HUES48 (cell line): ENCODE results near the gene DYNLL2.
"Not testable (repeated sequence)": the region's sequence is repeated elsewhere in the genome, so short reads cannot be mapped to it uniquely, and the experiment has no call there.

Experiments
- H3K27ac ChIP-seq: one replicate; pipeline ENCODE4 v1.7.0; 2013; ENCODE audit warnings: low read depth, low read length, inconsistent platforms
- H3K27me3 ChIP-seq: 2 replicates; pipeline ENCODE4 v1.6.1; 2013; ENCODE audit warnings: mild to moderate bottlenecking, low read length; ENCODE audit not compliant: control insufficient read depth, insufficient read depth
- H3K36me3 ChIP-seq: 2 replicates; pipeline ENCODE4 v1.6.1; 2013; ENCODE audit warnings: low read length; ENCODE audit not compliant: control insufficient read depth, insufficient read depth
- H3K4me1 ChIP-seq: 2 replicates; pipeline ENCODE4 v1.6.1; 2013; ENCODE audit warnings: mild to moderate bottlenecking, low read length; ENCODE audit not compliant: control insufficient read depth, insufficient read depth
- H3K4me3 ChIP-seq: 2 replicates; pipeline ENCODE4 v1.5.1; 2013; ENCODE audit warnings: mild to moderate bottlenecking, low read depth, low read length
- H3K9ac ChIP-seq: 2 replicates; pipeline ENCODE4 v1.6.1; 2013; ENCODE audit warnings: mild to moderate bottlenecking, low read depth, low read length, moderate library complexity
- H3K9me3 ChIP-seq: 2 replicates; pipeline ENCODE4 v1.6.1; 2013; ENCODE audit warnings: low read length; ENCODE audit not compliant: control insufficient read depth, insufficient read depth

Gene DYNLL2

DNA sequence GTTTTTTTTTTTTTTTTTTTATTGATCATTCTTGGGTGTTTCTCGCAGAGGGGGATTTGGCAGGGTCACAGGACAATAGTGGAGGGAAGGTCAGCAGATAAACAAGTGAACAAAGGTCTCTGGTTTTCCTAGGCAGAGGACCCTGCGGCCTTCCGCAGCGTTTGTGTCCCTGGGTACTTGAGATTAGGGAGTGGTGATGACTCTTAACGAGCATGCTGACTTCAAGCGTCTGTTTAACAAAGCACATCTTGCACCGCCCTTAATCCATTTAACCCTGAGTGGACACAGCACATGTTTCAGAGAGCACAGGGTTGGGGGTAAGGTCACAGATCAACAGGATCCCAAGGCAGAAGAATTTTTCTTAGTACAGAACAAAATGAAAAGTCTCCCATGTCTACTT, 10.0 kb upstream of the DYNLL2 start:
- H3K27ac ChIP-seq, H3K4me1 ChIP-seq, H3K9me3 ChIP-seq, H3K27me3 ChIP-seq, H3K36me3 ChIP-seq, H3K9ac ChIP-seq, H3K4me3 ChIP-seq: not testable (repeated sequence)

DNA sequence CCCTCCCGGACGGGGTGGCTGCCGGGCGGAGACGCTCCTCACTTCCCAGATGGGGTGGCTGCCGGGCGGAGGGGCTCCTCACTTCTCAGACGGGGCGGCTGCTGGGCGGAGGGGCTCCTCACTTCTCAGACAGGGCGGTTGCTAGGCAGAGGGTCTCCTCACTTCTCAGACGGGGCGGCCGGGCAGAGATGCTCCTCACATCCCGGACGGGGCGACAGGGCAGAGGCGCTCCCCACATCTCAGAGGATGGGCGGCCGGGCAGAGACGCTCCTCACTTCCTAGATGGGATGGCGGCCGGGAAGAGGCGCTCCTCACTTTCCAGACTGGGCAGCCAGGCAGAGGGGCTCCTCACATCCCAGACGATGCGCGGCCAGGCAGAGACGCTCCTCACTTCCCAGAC, 8.8 kb upstream of the DYNLL2 start:
- H3K36me3 ChIP-seq, H3K27ac ChIP-seq, H3K4me1 ChIP-seq, H3K9me3 ChIP-seq, H3K9ac ChIP-seq, H3K27me3 ChIP-seq, H3K4me3 ChIP-seq: not testable (repeated sequence)

DNA sequence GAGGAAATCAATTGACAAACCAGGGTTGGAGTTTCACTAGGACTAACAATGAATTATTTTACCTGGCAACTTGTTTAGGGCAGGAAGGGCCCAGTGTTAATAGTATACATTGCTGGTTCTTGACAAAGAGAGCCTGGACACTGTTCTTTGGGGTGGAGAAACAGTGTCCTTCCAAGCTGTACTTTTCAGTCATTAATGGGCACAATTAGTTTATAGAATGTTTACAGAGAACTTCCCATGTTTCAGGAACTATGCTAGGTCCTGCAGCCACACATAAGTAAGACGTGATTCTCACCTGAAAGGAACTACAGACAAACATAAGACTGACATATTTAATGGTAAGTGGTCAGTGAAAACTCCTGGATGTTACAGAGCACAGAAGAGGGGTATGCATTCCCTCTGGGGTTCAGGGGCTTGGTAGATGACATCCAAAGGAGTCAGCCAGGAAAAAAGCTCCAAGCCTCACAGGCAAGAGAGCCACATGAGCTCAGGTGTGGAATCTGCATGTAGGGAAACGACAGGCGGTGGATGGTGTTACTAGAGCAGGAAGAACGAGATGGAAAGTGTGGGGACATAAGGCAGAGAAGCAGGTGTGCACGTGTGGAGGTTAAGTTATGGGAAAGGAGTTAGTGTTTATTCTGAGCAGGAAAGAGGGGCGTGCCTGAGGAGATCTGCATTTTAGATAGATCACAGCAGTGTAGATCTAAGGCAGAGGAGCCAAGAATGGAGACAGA, 3.8 kb upstream of the DYNLL2 start:
- H3K9me3 ChIP-seq, result no peaks in the 10 kb centered on the region
- no peak overlapping the region for H3K4me3 ChIP-seq
- no peak overlapping the region for H3K9ac ChIP-seq
- no peaks in the 10 kb centered on the region for H3K27me3 ChIP-seq
- peaks cover 17% of the 10 kb centered on the region for H3K4me1 ChIP-seq
- H3K27ac ChIP-seq, result no peak overlapping the region
- no peaks in the 10 kb centered on the region for H3K36me3 ChIP-seq

DNA sequence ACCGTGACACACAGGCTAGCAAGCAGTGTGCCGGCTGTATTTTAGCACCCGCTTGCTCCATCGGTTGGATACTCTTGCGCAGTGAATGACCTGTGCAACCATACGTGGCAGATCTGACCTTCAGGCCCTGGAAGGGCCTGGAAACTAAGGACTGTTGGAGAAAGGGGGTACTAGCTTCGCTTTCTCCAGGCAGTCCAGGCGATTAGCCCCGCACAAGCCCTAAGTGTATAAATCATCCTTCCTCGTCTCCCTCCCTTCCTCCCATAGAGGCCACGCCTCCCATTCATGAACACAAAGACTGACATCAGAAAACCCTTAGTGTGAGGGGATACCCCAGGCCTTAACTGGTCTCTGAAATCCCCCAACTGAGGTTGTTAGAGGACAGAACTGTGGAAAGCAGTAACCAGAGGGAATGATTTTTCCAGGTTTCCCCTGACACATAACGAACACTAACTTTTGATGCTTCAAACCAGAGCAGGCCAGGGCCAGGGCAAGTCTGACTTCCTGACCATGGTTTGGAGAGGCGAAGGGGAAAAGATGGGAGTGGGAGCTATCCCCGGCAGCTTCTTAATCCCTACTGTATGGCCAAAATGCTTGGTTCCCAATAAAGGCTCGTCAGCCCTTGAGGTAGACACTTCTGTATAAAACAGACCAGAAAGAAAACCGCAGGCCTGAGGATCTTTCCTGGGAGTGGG, 1.4 kb upstream of the DYNLL2 start:
- no peak overlapping the region for H3K4me3 ChIP-seq
- H3K27ac ChIP-seq, result peak overlapping the region; percentile 94
- no peak overlapping the region for H3K9ac ChIP-seq
- no peaks in the 10 kb centered on the region for H3K27me3 ChIP-seq
- H3K9me3 ChIP-seq, result no peaks in the 10 kb centered on the region
- peaks cover 18% of the 10 kb centered on the region for H3K36me3 ChIP-seq
- H3K4me1 ChIP-seq, result peaks cover 22% of the 10 kb centered on the region

DNA sequence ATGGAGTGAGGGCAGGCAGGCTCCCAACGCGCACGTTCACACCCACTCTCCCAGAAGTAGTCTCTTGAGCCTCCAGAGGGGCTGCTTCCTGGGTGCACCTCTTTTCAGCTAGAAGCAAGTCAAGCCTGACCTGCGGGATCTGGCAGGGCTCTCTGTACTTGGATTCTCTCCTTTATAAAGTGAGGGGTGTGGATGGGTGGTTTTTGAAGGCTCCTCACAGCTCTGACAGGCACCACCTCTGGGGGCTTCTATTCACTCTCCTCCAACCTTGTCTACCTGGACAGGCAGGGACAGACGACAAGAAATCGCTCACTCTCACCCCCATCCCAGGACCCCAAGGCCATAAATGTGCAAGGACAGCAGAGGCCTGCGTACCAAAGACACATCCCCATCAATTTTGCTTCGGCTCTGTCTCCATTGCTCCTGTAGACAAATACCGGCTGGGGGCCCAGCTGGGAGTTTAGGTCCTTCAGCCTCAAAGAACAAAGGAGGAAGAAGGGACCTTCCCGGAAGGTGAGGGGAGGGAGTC, 814 bp upstream of the DYNLL2 start:
- peak overlapping the region; percentile 94 for H3K27ac ChIP-seq
- H3K4me1 ChIP-seq, result peaks cover 22% of the 10 kb centered on the region
- H3K27me3 ChIP-seq, result no peaks in the 10 kb centered on the region
- H3K4me3 ChIP-seq, result peak overlapping the region; percentile 55
- peaks cover 24% of the 10 kb centered on the region for H3K36me3 ChIP-seq
- no peaks in the 10 kb centered on the region for H3K9me3 ChIP-seq
- peak overlapping the region; percentile 73 for H3K9ac ChIP-seq

DNA sequence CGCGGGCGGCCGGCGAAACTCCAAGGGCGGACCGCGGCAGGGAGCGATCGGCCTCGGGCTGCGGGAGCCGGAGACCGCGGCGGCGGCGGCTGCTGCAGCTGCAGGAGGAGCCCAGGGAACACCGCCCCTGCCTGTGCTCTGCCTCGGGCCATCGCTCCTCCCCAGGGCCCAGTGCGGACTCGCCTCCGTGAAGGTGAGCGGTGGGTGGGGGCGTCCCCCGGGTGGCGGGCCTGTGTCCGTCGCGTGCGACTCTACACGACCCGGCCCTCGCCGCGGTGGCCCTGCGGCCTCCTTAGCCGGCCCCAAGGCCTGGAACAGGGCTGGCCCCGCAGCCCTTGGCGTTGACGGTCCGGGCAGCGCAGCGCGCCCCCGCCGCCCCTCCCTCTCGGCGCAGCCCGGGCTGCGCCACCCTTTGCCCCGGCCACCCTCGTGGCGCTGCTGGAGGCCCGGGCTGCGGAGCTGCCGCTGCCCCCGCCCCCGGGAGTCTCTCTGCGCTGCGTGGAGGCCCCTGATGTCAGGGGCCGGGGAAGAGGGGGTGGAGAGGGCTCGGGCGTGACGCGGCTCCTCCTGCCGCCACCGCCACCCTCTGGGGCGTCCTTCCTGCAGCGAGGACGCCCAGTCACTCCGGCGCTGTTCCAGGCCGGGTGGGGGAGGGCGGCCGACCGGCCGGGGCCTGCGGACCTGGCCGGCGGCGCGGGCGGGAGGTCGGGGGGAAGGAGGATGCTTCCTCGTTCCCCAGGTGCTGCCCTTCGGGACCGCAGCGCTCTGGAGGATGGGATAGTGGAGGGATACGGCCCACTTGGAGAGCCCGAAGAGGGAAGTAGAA, 485 bp downstream of the DYNLL2 start:
- Histone ChIP-seq H3K4me3 (peak overlapping the region; percentile 94), H3K36me3 (peaks cover 37% of the 10 kb centered on the region), H3K27ac (peak overlapping the region; percentile 61)

DNA sequence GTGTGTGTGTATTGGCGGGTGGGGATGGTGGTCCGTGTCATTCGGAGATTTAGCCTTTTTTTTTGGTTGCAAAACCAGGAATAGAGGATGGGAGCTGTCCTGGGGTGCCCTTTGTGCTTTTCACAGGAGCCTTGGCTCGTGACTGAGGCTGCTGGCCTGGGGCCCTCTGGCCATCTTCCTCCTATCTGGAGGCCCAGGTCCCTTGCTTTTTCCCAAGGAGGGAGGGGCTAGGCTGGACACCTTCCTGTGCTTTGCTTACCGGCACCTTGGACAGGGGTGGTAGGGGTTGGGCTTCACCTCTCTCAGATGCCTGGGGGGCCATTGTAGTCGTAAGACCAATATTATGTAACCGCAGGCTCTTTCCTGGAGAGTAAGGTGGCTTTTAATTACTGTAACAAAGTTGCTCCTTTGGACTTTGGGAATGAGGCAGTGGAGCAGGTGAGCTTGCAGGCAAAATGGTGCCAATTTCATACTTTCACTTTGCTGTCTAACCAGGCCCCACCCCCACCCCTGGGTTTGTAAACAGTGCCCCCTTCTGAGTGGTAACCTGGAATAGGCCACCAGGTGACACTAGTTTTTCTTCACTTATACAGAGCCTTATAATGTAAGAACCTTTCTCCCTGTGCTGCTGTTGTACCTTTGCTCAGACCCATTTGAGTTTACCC, 1.2 kb downstream of the DYNLL2 start:
- Histone ChIP-seq H3K9me3 (no peaks in the 10 kb centered on the region), H3K4me3 (peak overlapping the region; percentile 94), H3K36me3 (peaks cover 45% of the 10 kb centered on the region), H3K27me3 (no peaks in the 10 kb centered on the region), H3K27ac (no peak overlapping the region), H3K4me1 (peaks cover 22% of the 10 kb centered on the region), H3K9ac (peak overlapping the region; percentile 53)

More for the DNA sequence above, 485 bp downstream of the DYNLL2 start:
- H3K27me3 ChIP-seq, result no peaks in the 10 kb centered on the region
- peak overlapping the region; percentile 80 for H3K9ac ChIP-seq
- H3K4me1 ChIP-seq, result peaks cover 22% of the 10 kb centered on the region
- no peaks in the 10 kb centered on the region for H3K9me3 ChIP-seq

DNA sequence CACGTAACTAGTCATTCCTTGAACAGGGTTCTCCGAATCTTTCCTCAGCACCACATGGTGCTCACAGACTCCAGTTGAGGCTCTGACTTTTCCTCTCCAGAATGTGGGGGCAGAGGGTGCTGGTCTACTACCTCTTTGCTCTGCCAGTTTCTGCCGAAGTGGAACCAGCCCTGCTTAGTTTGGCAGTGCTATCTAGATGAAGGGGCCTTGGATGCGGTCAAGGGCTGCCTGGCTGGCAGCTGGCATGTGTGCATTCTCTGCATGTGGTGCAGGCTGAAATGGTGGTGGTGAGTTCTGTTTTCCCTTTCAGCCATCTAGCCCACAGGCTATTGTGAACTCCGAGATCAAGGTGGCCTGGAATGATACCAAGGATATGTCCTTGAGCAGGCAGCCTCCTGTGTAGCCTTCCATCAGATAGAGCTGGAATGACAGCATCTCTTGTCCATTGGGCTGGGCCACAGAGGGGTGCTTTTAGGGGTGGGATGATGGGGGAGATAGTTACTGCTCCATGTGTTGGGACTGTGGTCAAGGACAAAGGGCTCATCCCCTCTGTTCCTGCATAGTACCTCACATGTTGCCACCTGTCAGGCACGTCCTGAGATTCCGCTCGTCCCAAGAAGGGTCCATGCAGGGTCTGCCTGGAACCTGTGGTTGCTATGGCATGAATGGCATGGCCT, 2.0 kb downstream of the DYNLL2 start:
- Histone ChIP-seq H3K4me3 (peak overlapping the region; percentile 94), H3K27me3 (no peaks in the 10 kb centered on the region), H3K4me1 (peaks cover 22% of the 10 kb centered on the region), H3K9me3 (no peaks in the 10 kb centered on the region), H3K27ac (no peak overlapping the region), H3K9ac (no peak overlapping the region), H3K36me3 (peaks cover 52% of the 10 kb centered on the region)

DNA sequence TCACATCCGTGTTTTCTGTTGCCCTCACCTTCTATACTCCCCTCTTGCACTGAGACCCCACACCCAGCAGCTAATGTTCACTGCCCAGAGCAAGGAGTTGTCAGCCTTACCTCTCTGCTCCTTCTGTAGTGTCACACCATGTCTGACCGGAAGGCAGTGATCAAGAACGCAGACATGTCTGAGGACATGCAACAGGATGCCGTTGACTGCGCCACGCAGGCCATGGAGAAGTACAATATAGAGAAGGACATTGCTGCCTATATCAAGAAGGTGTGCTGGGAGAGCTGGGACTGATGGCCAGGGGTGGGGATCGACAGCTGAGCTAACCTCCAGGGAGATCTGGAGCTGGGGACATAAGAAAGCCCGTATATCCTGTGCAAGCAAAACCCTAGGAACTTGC, 3.7 kb downstream of the DYNLL2 start:
- Histone ChIP-seq H3K27me3 (no peaks in the 10 kb centered on the region), H3K9me3 (no peaks in the 10 kb centered on the region), H3K36me3 (peaks cover 69% of the 10 kb centered on the region), H3K9ac (no peak overlapping the region), H3K27ac (no peak overlapping the region), H3K4me1 (peaks cover 15% of the 10 kb centered on the region), H3K4me3 (no peak overlapping the region)

DNA sequence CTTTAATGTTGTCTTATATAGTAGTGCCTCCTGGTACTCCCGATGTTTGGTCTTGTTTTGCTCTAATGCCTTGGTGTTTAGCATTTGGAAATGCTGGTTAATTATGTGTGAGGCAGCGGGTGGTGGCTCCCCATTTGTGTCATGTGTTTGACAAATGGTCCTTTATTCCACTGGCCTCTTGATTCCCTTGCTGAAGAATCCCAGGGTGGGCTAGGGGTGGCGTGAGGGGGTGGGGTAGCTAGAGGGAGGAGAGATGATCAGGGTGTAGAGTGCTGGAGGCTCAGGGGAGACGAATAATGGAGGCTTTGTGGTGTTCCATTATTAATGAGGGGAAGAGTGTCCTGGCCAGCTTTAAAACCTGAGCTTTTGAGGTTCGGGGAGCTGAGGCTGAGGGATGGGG, 5.4 kb downstream of the DYNLL2 start:
- Histone ChIP-seq H3K36me3 (peaks cover 85% of the 10 kb centered on the region), H3K9ac (no peak overlapping the region), H3K4me3 (no peak overlapping the region)

More for the DNA sequence above, 5.4 kb downstream of the DYNLL2 start:
- Histone ChIP-seq H3K9me3 (no peaks in the 10 kb centered on the region), H3K27me3 (no peaks in the 10 kb centered on the region), H3K4me1 (peaks cover 5% of the 10 kb centered on the region), H3K27ac (no peak overlapping the region)
